Colonic mucosa (tissue), 4 donors: ENCODE measurements around the gene ROR2. TPM values are rescaled to one million over a fixed set of nuclear protein-coding genes. Genes with fewer than 3 reads are reported as not detected.

Experiments used
- DNase-seq: peaks from one replicate; pipeline ENCODE4 v3.0.0-alpha.2; 2020
- H3K27ac ChIP-seq: fragments of 200-600 bp; one replicate; pipeline ENCODE4 v1.8.0; 2021
- H3K27me3 ChIP-seq: fragments of 200-600 bp; one replicate; pipeline ENCODE4 v1.8.0; 2021
- H3K36me3 ChIP-seq: fragments of 200-600 bp; one replicate; pipeline ENCODE4 v1.8.0; 2021
- H3K4me1 ChIP-seq: fragments of 200-600 bp; one replicate; pipeline ENCODE4 v1.8.0; 2021; ENCODE audit warnings: mild to moderate bottlenecking
- H3K4me3 ChIP-seq: fragments of 200-600 bp; one replicate; pipeline ENCODE4 v1.8.0; 2021
- H3K9ac ChIP-seq, 2 donors: one replicate each; pipeline ENCODE4 v1.7.0; 2013; ENCODE audit warnings: control low read depth in 2 of 2, low read depth in 2 of 2, low read length in 2 of 2
- H3K9me3 ChIP-seq: fragments of 200-600 bp; one replicate; pipeline ENCODE4 v1.8.0; 2021
- CTCF ChIP-seq: fragments of 200-600 bp; IDR thresholded peaks from one replicate; pipeline ENCODE4 v1.8.0; 2022; ENCODE audit warnings: antibody characterized with exemption, mild to moderate bottlenecking
- intact Hi-C: fragments of 100-400 bp; cut with DNase I; formaldehyde crosslinking; loops from one replicate; pipeline ENCODE4 v1.14.1; 2022
- total RNA-seq, 2 donors: library from RNA; stranded (reverse); fragmentation: NEBNext Ultra II Directional in 1 of 2; extraction: Animal tissue kit (Norgen Biotek cat#: 25700) in 1 of 2; gene quantifications; one replicate each; pipeline ENCODE4 v1.2.1, GENCODE V29; 2021
- donor health status: healthy.
- donor health status: DM: no; HTN: no; CAD: no.
- donor health status: DM: no; HTN: no; CAD: no.

Gene ROR2
- total RNA-seq, 2 donors from 2014 or later, result 1.7 to 9.1 TPM

GRCh38 chr9:91929331-91929730 is 20.7 kb downstream of the ROR2 start:
- TF ChIP-seq CTCF, result no peak
- Histone ChIP-seq H3K27me3 (no peaks in the 10 kb centered on the region), H3K4me1 (no peaks in the 10 kb centered on the region), H3K4me3 (no peak overlapping the region), H3K9me3 (peaks cover 4% of the 10 kb centered on the region), H3K36me3 (no peaks in the 10 kb centered on the region), H3K27ac (no peak overlapping the region), H3K9ac (no peak overlapping the region)
- no peak for DNase-seq
- intact Hi-C loops, result no loop called here

DNA sequence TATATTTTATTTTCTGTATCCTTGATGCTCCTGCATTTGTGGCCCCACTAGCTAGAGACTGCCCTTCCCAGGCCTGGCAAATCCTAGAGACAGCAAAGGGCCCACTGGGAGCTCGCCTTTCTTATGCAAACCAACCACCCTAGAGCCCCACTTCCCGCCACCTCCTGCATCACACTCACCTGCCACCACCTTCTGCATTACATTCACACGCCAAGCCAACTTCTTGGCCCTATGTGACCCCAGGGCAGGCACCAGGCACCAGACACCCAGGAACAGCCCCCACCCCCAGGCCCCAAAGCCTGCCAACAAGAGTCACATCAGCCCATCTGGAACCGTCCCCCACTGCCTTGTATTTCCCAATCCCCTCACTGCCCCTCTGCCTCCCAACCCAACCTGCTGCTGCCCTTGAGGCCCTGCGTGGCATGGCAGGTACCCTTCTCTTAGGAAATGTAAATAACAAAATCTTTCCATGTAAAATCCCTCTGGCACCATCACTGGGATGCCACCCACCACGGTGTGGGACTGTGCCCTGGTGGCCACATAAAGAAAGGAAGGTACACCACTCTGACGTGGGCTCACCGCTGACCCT is 22.0 kb downstream of the ROR2 start:
- H3K9me3 ChIP-seq, result peaks cover 4% of the 10 kb centered on the region
- H3K4me3 ChIP-seq, result no peak overlapping the region
- H3K27ac ChIP-seq, result no peak overlapping the region
- TF ChIP-seq CTCF, result no peak
- H3K27me3 ChIP-seq, result no peaks in the 10 kb centered on the region
- intact Hi-C loops, result no loop called here
- H3K36me3 ChIP-seq, result no peaks in the 10 kb centered on the region
- no peak overlapping the region for H3K9ac ChIP-seq
- no peak for DNase-seq
- no peaks in the 10 kb centered on the region for H3K4me1 ChIP-seq

- Histone ChIP-seq H3K4me1 (no peaks in the 10 kb centered on the region), H3K27me3 (no peaks in the 10 kb centered on the region), H3K9me3 (no peaks in the 10 kb centered on the region), H3K27ac (no peak overlapping the region), H3K36me3 (no peaks in the 10 kb centered on the region), H3K4me3 (no peak overlapping the region), H3K9ac (no peak overlapping the region)
- no peak for TF ChIP-seq CTCF
- intact Hi-C loops, result no loop called here
- no peak for DNase-seq
These were observed 25.9 kb downstream of the ROR2 start for GRCh38 chr9:91924090-91924489.

DNA sequence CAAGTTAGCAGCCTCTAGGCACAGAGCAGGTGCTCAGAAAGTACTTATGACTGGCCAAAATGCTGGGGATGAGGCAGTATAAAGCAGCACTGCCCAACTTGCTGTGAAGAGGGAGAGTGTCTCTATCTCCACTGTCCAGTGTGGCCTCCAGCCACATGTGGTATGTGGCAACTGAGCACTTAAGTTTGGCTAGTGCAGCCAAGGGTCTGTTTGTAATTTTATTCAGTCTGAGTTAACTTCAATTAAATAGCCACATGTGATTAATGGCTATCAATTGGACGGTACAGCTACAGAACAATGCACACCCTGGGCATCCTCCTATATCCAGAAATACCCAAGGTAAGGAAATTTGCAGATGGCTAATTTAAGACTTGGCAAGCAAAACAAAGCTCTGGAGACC is 26.9 kb downstream of the ROR2 start:
- DNase-seq, result no peak
- Histone ChIP-seq H3K27ac (no peak overlapping the region), H3K4me3 (no peak overlapping the region), H3K27me3 (no peaks in the 10 kb centered on the region), H3K4me1 (no peaks in the 10 kb centered on the region), H3K36me3 (no peaks in the 10 kb centered on the region), H3K9ac (no peak overlapping the region), H3K9me3 (no peaks in the 10 kb centered on the region)
- no peak for TF ChIP-seq CTCF
- intact Hi-C loops, result no loop called here

DNA sequence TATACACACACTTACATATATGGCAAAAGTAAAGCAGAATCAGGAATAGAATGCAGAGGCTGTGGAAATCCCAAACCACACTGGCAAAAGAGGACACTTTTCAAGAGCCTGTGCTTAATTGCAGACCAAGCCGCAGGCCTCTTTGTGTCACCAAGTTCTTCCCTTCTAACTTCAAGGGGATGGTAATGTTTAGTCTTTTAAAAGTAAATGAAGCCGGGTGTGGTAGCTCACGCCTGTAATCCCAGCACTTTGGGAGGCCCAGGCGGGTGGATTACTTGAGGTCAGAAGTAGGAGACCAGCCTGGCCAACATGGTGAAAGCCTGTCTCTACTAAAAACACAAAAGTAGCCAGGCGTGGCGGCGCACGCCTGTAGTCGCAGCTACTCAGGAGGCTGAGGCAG is 28.7 kb downstream of the ROR2 start:
- no peaks in the 10 kb centered on the region for H3K36me3 ChIP-seq
- DNase-seq, result no peak
- H3K9ac ChIP-seq, result no peak overlapping the region
- H3K27ac ChIP-seq, result no peak overlapping the region
- no peaks in the 10 kb centered on the region for H3K27me3 ChIP-seq
- no peak for TF ChIP-seq CTCF
- H3K9me3 ChIP-seq, result no peaks in the 10 kb centered on the region
- intact Hi-C loops, result no loop called here
- no peaks in the 10 kb centered on the region for H3K4me1 ChIP-seq
- no peak overlapping the region for H3K4me3 ChIP-seq
